HG02970 (cell line): Measurements from ENCODE around the gene CD300LD.
"Not testable (repeated sequence)": the region's sequence is repeated elsewhere in the genome, so short reads cannot be mapped to it uniquely, and the experiment has no call there.

Source experiments
- ATAC-seq: cut with Tn5 transposase; IDR thresholded peaks from one replicate; pipeline ENCODE4 v1.9.1; 2021; ENCODE audit warnings: mild to moderate bottlenecking, moderate library complexity, moderate number of reproducible peaks; ENCODE audit not compliant: unreplicated experiment, low FRiP score

Gene CD300LD

GRCh38 chr17:74574489-74575142, 17.5 kb downstream of the CD300LD start:
- ATAC-seq = no peak

GRCh38 chr17:74573635-74574034, 18.4 kb downstream of the CD300LD start:
- not testable (repeated sequence) for ATAC-seq

- no peak for ATAC-seq
Observed at GRCh38 chr17:74573169-74573568, 18.9 kb downstream of the CD300LD start.

- ATAC-seq = no peak
Observed at GRCh38 chr17:74571621-74572270, 20.3 kb downstream of the CD300LD start.

GRCh38 chr17:74569020-74570003, 22.8 kb downstream of the CD300LD start:
- no peak for ATAC-seq

GRCh38 chr17:74568106-74568873, 23.8 kb downstream of the CD300LD start:
- ATAC-seq = no peak

- ATAC-seq = no peak
Observed at GRCh38 chr17:74567397-74567796, 24.7 kb downstream of the CD300LD start, which contains the start of gene CD300H. Gene CD300H, minus strand, starts transcription at chr17:74567509.

GRCh38 chr17:74566132-74566753, 25.8 kb downstream of the CD300LD start:
- ATAC-seq = no peak

GRCh38 chr17:74565126-74565525, 27.0 kb downstream of the CD300LD start:
- no peak for ATAC-seq

GRCh38 chr17:74563358-74563757, 28.7 kb downstream of the CD300LD start:
- ATAC-seq = no peak

GRCh38 chr17:74561586-74561985, 30.5 kb downstream of the CD300LD start:
- ATAC-seq = no peak

GRCh38 chr17:74558882-74559519, 33.1 kb downstream of the CD300LD start:
- ATAC-seq = no peak

- not testable (repeated sequence) for ATAC-seq
Observed at GRCh38 chr17:74558402-74558801, 33.7 kb downstream of the CD300LD start.

- no peak for ATAC-seq
Observed at GRCh38 chr17:74555427-74555940, 36.6 kb downstream of the CD300LD start.

- no peak for ATAC-seq
Observed at GRCh38 chr17:74554909-74555308, 37.2 kb downstream of the CD300LD start.

- no peak for ATAC-seq
Observed at GRCh38 chr17:74552037-74552436, 40.0 kb downstream of the CD300LD start.

- ATAC-seq = no peak
Observed at GRCh38 chr17:74550602-74551001, 41.5 kb downstream of the CD300LD start.

- no peak for ATAC-seq
Observed at GRCh38 chr17:74549343-74549742, 42.7 kb downstream of the CD300LD start.

- ATAC-seq = no peak
Observed at GRCh38 chr17:74547736-74548135, 44.3 kb downstream of the CD300LD start.
